NT2/D1 (cell line): ENCODE measurements around the gene KCND3.

Experiments used
- DNase-seq: peaks from one replicate; pipeline ENCODE4 v3.0.0-alpha.2; 2011; ENCODE audit warnings: low read depth, low spot score
- H3K27me3 ChIP-seq: 2 replicates; pipeline ENCODE4 v1.6.0; 2011; ENCODE audit warnings: mild to moderate bottlenecking; ENCODE audit not compliant: insufficient read length, insufficient read depth
- H3K36me3 ChIP-seq: 2 replicates; pipeline ENCODE4 v1.6.1; 2011; ENCODE audit warnings: mild to moderate bottlenecking, low read length, mixed read lengths; ENCODE audit not compliant: insufficient read depth, insufficient read length
- H3K4me1 ChIP-seq: 2 replicates; pipeline ENCODE4 v1.5.1; 2011; ENCODE audit not compliant: insufficient read depth, insufficient read length
- H3K4me3 ChIP-seq: 2 replicates; pipeline ENCODE4 v1.5.1; 2011; ENCODE audit warnings: low read depth; ENCODE audit not compliant: insufficient read length
- H3K9ac ChIP-seq: 2 replicates; pipeline ENCODE4 v1.6.0; 2011; ENCODE audit warnings: low read depth; ENCODE audit not compliant: insufficient read length
- H3K9me3 ChIP-seq: 2 replicates; pipeline ENCODE4 v1.5.1; 2011; ENCODE audit warnings: mild to moderate bottlenecking, low read length; ENCODE audit not compliant: insufficient read depth
- SUZ12 ChIP-seq: IDR thresholded peaks from 2 replicates; pipeline ENCODE4 v1.6.1; 2011; ENCODE audit not compliant: insufficient read length, insufficient read depth; ENCODE audit errors: extremely low read depth
- YY1 ChIP-seq: IDR thresholded peaks from 2 replicates; pipeline ENCODE4 v1.6.1; 2011; ENCODE audit not compliant: insufficient read length, insufficient read depth
- ZNF274 ChIP-seq: IDR thresholded peaks from 2 replicates; pipeline ENCODE4 v1.6.1; 2011; ENCODE audit warnings: mild to moderate bottlenecking, low read depth, low read length

The KCND3 gene

DNA sequence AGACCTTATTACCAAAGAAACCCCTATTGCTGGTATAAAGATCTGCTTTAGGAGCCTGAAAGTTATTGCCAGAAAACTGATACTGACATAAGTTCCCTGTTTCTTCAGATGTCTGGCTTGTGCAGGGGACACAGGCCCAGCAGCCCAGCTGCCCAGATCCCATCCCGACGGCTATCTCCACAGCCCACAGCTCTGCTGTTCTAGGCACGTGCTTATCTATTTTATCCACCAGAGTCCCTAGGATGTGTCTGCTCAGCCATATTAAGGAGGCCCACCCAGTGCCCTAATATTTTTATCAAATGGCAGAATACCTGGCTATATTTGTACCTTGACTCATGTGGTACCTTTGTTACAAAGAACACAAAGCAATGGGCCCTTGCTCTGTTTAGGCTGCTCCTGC lies 174.8 kb downstream of the KCND3 start:
- no peak overlapping the region for H3K9ac ChIP-seq
- H3K36me3 ChIP-seq, result no peaks in the 10 kb centered on the region
- H3K9me3 ChIP-seq, result no peaks in the 10 kb centered on the region
- no peak overlapping the region for H3K4me3 ChIP-seq
- DNase-seq, result no peak
- no peak for TF ChIP-seq YY1
- no peak for TF ChIP-seq SUZ12
- no peak for TF ChIP-seq ZNF274
- no peaks in the 10 kb centered on the region for H3K4me1 ChIP-seq
- H3K27me3 ChIP-seq, result no peaks in the 10 kb centered on the region

- no peaks in the 10 kb centered on the region for H3K4me1 ChIP-seq
- no peaks in the 10 kb centered on the region for H3K9me3 ChIP-seq
- no peak for DNase-seq
- H3K4me3 ChIP-seq, result no peak overlapping the region
- TF ChIP-seq YY1, result no peak
- no peak for TF ChIP-seq ZNF274
- TF ChIP-seq SUZ12, result no peak
- H3K27me3 ChIP-seq, result no peaks in the 10 kb centered on the region
- no peak overlapping the region for H3K9ac ChIP-seq
- H3K36me3 ChIP-seq, result no peaks in the 10 kb centered on the region
Measured at GRCh38 chr1:111814305-111814628, 175.2 kb downstream of the KCND3 start.

DNA sequence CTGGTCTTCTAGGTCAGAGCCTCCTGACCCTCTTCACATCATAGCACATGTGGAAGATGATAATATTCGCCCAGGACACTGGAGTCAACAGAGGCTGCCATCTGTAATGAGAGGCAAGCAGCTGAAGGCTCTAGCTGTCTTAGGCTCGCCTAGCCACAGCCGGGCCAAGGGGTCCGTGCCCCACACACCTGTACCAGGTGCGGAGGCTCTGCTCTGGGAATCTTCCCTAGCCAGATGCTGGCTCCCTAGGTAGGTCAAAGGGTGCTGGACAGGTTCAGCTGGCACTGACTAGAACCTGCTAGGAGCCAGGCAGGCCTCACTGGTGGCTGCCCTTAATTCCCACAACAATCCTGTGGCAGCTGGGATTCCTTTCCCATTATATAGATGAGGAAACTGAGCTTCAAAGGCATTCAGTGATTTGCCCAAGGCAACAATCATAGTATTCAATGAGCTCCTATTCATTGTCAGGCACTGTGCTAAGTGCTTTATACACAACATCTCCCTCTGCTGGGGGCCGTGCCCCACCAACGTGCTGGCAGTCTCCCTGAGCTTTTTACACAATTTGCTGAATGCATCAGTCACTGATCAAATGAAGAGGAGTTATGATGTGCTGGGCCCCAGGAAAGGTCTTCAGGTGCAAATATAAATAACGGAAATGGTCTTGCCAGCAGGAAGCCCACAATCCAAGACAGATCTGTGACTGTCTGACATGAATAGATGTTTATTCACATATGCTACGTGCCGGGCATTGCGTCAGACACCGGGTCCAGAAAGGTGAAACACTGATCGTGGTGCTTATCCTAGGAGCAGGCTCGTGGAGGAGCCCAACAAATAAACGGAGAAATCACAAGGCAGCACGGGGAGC lies 175.8 kb downstream of the KCND3 start:
- Histone ChIP-seq H3K4me3 (no peak overlapping the region), H3K9me3 (no peaks in the 10 kb centered on the region), H3K36me3 (no peaks in the 10 kb centered on the region), H3K27me3 (no peaks in the 10 kb centered on the region), H3K9ac (no peak overlapping the region), H3K4me1 (no peaks in the 10 kb centered on the region)
- no peak for DNase-seq
- TF ChIP-seq ZNF274 (no peak), SUZ12 (no peak), YY1 (no peak)

DNA sequence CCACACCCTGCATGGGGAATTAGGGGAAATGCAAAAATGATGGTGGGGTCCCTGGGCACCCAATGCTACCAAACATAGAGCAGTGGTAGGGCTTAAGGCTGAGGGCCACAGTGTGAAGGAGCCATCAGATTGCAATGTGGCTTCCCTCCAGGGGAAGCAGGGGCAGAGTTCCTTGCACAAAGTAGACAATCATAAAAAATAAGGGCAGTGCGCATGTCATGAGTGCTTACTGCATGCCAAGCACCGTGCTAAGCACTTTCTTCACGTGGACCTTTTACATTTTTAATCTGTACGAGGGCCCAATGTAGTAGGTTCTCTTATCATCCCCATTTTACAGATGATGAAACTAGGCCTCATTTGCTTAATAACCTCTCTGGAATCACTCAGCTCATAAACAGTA lies 177.2 kb downstream of the KCND3 start:
- no peaks in the 10 kb centered on the region for H3K36me3 ChIP-seq
- no peaks in the 10 kb centered on the region for H3K4me1 ChIP-seq
- H3K27me3 ChIP-seq, result no peaks in the 10 kb centered on the region
- H3K9me3 ChIP-seq, result no peaks in the 10 kb centered on the region
- DNase-seq, result no peak
- no peak overlapping the region for H3K9ac ChIP-seq
- H3K4me3 ChIP-seq, result no peak overlapping the region
- TF ChIP-seq YY1 (no peak), SUZ12 (no peak), ZNF274 (no peak)

DNA sequence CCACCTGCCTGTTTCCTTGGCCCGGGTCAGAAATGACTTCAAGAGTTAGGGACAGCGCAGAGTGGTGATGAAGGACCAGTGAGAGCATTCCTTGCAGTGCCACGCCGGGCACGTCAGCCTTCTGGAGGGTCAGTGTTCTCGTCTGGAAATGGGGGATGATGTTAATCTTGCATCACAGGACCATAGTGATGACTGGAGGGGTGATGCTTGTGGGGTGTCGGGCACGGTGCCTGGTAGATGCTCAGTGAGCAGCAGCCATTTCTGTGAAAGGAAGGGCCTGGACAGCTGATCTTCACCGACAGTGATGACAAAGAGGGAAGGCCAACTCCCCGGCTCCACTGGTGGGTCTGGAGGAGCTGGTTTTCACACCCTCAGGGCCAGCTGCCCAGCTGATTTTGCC lies 177.6 kb downstream of the KCND3 start:
- Histone ChIP-seq H3K36me3 (no peaks in the 10 kb centered on the region), H3K27me3 (no peaks in the 10 kb centered on the region), H3K4me3 (no peak overlapping the region), H3K9ac (no peak overlapping the region), H3K4me1 (no peaks in the 10 kb centered on the region), H3K9me3 (no peaks in the 10 kb centered on the region)
- no peak for DNase-seq
- TF ChIP-seq YY1 (no peak), SUZ12 (no peak), ZNF274 (no peak)

GRCh38 chr1:111805251-111805650 lies 184.2 kb downstream of the KCND3 start:
- TF ChIP-seq ZNF274, result no peak
- no peak for TF ChIP-seq YY1
- TF ChIP-seq SUZ12, result no peak
- no peak overlapping the region for H3K4me3 ChIP-seq
- no peaks in the 10 kb centered on the region for H3K27me3 ChIP-seq
- no peaks in the 10 kb centered on the region for H3K36me3 ChIP-seq
- H3K9ac ChIP-seq, result no peak overlapping the region
- no peaks in the 10 kb centered on the region for H3K4me1 ChIP-seq
- H3K9me3 ChIP-seq, result no peaks in the 10 kb centered on the region
- no peak for DNase-seq

DNA sequence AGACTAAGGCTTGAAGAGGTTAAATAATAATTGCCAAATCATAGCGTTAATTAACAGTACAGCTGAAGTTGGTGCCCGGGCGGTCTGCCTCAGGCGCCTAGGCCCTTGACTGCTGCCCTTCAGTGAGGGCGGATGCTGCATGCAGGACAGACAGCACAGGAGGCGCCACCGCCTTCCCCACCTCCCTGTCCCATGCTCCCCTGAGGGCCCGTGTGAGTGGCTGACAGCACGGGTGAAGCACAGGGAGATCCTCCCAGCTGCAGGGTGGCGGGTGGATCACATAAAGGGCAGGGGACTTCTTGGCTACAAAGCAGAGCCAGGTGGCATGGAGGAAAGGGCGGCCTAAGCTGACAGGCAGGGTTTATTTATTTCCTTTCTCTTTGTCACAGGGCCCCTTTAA lies 184.7 kb downstream of the KCND3 start:
- no peaks in the 10 kb centered on the region for H3K27me3 ChIP-seq
- no peaks in the 10 kb centered on the region for H3K4me1 ChIP-seq
- H3K36me3 ChIP-seq, result no peaks in the 10 kb centered on the region
- no peak for TF ChIP-seq ZNF274
- TF ChIP-seq SUZ12, result no peak
- no peak for TF ChIP-seq YY1
- no peak overlapping the region for H3K4me3 ChIP-seq
- H3K9ac ChIP-seq, result no peak overlapping the region
- no peak for DNase-seq
- H3K9me3 ChIP-seq, result no peaks in the 10 kb centered on the region
